NOMO-1 (cell line): ENCODE results near the gene MEIOB.
A peak's percentile ranks its signal among the peaks of the same experiment; 100 is the strongest.

Source experiments
- DNase-seq, 2 experiments: peaks; one replicate each; lab custom pipeline; 2025; ENCODE audit not compliant: unreplicated experiment in 2 of 2; lab: John Stamatoyannopoulos, UW

Gene MEIOB

GRCh38 chr16:1832838-1833454 is 39.0 kb downstream of the MEIOB start:
- no peak for DNase-seq

GRCh38 chr16:1831186-1832075 is 40.5 kb downstream of the MEIOB start:
- DNase-seq, result no peak

- DNase-seq, result no peak
Measured at GRCh38 chr16:1830213-1830612, 41.8 kb downstream of the MEIOB start.

- DNase-seq, result no peak
Measured at GRCh38 chr16:1828645-1829410, 43.1 kb downstream of the MEIOB start.

GRCh38 chr16:1826691-1827573 is 45.0 kb downstream of the MEIOB start, which contains the start of the genes FAHD1 and HAGH:
TSS of gene FAHD1 (plus strand) at chr16:1827206. CDS start at chr16:1827239, 33 bp downstream.
TSS of gene HAGH (minus strand) at chr16:1826825. CDS start at chr16:1826787, 38 bp downstream.
- DNase-seq, result peak; percentile 83 to 92

GRCh38 chr16:1825864-1826690 is 45.9 kb downstream of the MEIOB start:
- peak; percentile 59 to 78 for DNase-seq

GRCh38 chr16:1825381-1825863 is 46.5 kb downstream of the MEIOB start:
- DNase-seq, result no peak

- no peak for DNase-seq
Measured at GRCh38 chr16:1823821-1824220, 48.1 kb downstream of the MEIOB start.

GRCh38 chr16:1822801-1823200 is 49.2 kb downstream of the MEIOB start:
- DNase-seq, result no peak

- no peak for DNase-seq
Measured at GRCh38 chr16:1821861-1822611, 49.9 kb downstream of the MEIOB start.

- DNase-seq, result no peak
Measured at GRCh38 chr16:1820946-1821290, 51.0 kb downstream of the MEIOB start.

- no peak for DNase-seq
Measured at GRCh38 chr16:1820096-1820945, 51.6 kb downstream of the MEIOB start.

- no peak for DNase-seq
Measured at GRCh38 chr16:1819611-1820010, 52.4 kb downstream of the MEIOB start.

GRCh38 chr16:1818873-1819525 is 53.0 kb downstream of the MEIOB start:
- DNase-seq, result no peak

GRCh38 chr16:1818204-1818872 is 53.6 kb downstream of the MEIOB start:
- no peak for DNase-seq

GRCh38 chr16:1817716-1818115 is 54.2 kb downstream of the MEIOB start:
- DNase-seq, result no peak

- DNase-seq, result no peak
Measured at GRCh38 chr16:1817276-1817589, 54.7 kb downstream of the MEIOB start.
